Measurements from ENCODE around the gene MYO1G. TPM values are rescaled to one million over a fixed set of nuclear protein-coding genes. Genes with fewer than 3 reads are reported as not detected.

Gene MYO1G
- total RNA-seq, 1 experiment from 2014 or later, result 0.11 TPM

GRCh38 chr7:44967571-44968446 lies 11.0 kb downstream of the MYO1G start:
- no peaks in the 10 kb centered on the region for H3K79me2 ChIP-seq (ENCODE audit: low read length)
- no peaks in the 10 kb centered on the region for H3K36me3 ChIP-seq (ENCODE audit: low read depth, low read length)
- POLR2A ChIA-PET (ENCODE audit: unreplicated experiment), result no interaction called here
- no peaks in the 10 kb centered on the region for H3F3A ChIP-seq (ENCODE audit: low read length, unreplicated experiment)
- H3K4me3 ChIP-seq (ENCODE audit: low read length), result no peak overlapping the region
- no TSS peak for BruUV-seq (replicated peaks)
- H2AFZ ChIP-seq (ENCODE audit: low read length), result no peak overlapping the region
- intact Hi-C loops (cut with micrococcal nuclease), result no loop called here
- H3K4me1 ChIP-seq (ENCODE audit: insufficient read depth, low read length), result no peaks in the 10 kb centered on the region
- CTCF ChIA-PET, result no interaction called here
- TF ChIP-seq EZH2 (IDR thresholded peaks at IDR 0.05; ENCODE audit: low read length, unreplicated experiment) (no peak), CTCF (conservative IDR thresholded peaks at IDR 0.05; ENCODE audit: low read depth, low read length) (peak; percentile 28; the same call in 1 of the 2 replicates), EZH2phosphoT487 (IDR thresholded peaks at IDR 0.05; ENCODE audit: borderline replicate concordance, low read length) (no peak)
- no peaks in the 10 kb centered on the region for H3K27me3 ChIP-seq (ENCODE audit: low read length)
- H3K9me3 ChIP-seq (ENCODE audit: low read length), result no peaks in the 10 kb centered on the region
- no peak for DNase-seq
- ATAC-seq, result no peak
- no peaks in the 10 kb centered on the region for H3K9me2 ChIP-seq (replicated peaks; ENCODE audit: low read length)
- H4K20me1 ChIP-seq (ENCODE audit: low read length), result no peaks in the 10 kb centered on the region
- H3K9ac ChIP-seq (ENCODE audit: low read length), result no peak overlapping the region
- no peak overlapping the region for H3K4me2 ChIP-seq (ENCODE audit: low read length)
- H3K27ac ChIP-seq (ENCODE audit: low read length), result no peak overlapping the region

- no peaks in the 10 kb centered on the region for H3K79me2 ChIP-seq (ENCODE audit: low read length)
- H3K4me3 ChIP-seq (ENCODE audit: low read length), result no peak overlapping the region
- ATAC-seq, result no peak
- no peaks in the 10 kb centered on the region for H3K36me3 ChIP-seq (ENCODE audit: low read depth, low read length)
- ChIA-PET POLR2A (ENCODE audit: unreplicated experiment) (no interaction called here), CTCF (no interaction called here)
- H3K4me2 ChIP-seq (ENCODE audit: low read length), result no peak overlapping the region
- no TSS peak for BruUV-seq (replicated peaks)
- no peaks in the 10 kb centered on the region for H3K27me3 ChIP-seq (ENCODE audit: low read length)
- no peaks in the 10 kb centered on the region for H4K20me1 ChIP-seq (ENCODE audit: low read length)
- TF ChIP-seq EZH2 (IDR thresholded peaks at IDR 0.05; ENCODE audit: low read length, unreplicated experiment) (no peak), CTCF (conservative IDR thresholded peaks at IDR 0.05; ENCODE audit: low read depth, low read length) (no peak), EZH2phosphoT487 (IDR thresholded peaks at IDR 0.05; ENCODE audit: borderline replicate concordance, low read length) (no peak)
- H3K4me1 ChIP-seq (ENCODE audit: insufficient read depth, low read length), result no peaks in the 10 kb centered on the region
- DNase-seq, result no peak
- no peaks in the 10 kb centered on the region for H3K9me2 ChIP-seq (replicated peaks; ENCODE audit: low read length)
- intact Hi-C loops (cut with micrococcal nuclease), result no loop called here
- no peak overlapping the region for H3K27ac ChIP-seq (ENCODE audit: low read length)
- no peak overlapping the region for H2AFZ ChIP-seq (ENCODE audit: low read length)
- H3K9me3 ChIP-seq (ENCODE audit: low read length), result no peaks in the 10 kb centered on the region
- no peaks in the 10 kb centered on the region for H3F3A ChIP-seq (ENCODE audit: low read length, unreplicated experiment)
- no peak overlapping the region for H3K9ac ChIP-seq (ENCODE audit: low read length)
Measured at GRCh38 chr7:44966731-44967538, 11.9 kb downstream of the MYO1G start.
